T-cell (primary cell): ENCODE results near the gene TMEM14A. TPM values are rescaled to one million over a fixed set of nuclear protein-coding genes. Genes with fewer than 3 reads are reported as not detected.

Experiments
- ATAC-seq, 4 experiments: fragments of 200-7000 bp in 3 of 4; fragments of 150-1000 bp in 1 of 4; cut with Tn5 transposase; replicated peaks in 1 of 4; 1 replicate in 3 of 4; 2 replicates in 1 of 4; pipeline ENCODE4 v1.10.0; 2021; ENCODE audit warnings: moderate library complexity in 3 of 4, mild to moderate bottlenecking in 2 of 4, moderate number of reproducible peaks in 1 of 4
- CTCF ChIA-PET, 2 donors: fragments of 300-600 bp; sonication (Branson Sonifier 250); formaldehyde crosslinking; loops; one replicate each; lab custom pipeline; 2022; ENCODE audit warnings: antibody characterized with exemption in 2 of 2; lab: Charles Lee
- POLR2A ChIA-PET, 2 donors: fragments of 300-600 bp; sonication (Branson Sonifier 250); formaldehyde crosslinking; loops; one replicate each; lab custom pipeline; 2022; ENCODE audit warnings: antibody characterized with exemption in 2 of 2; lab: Charles Lee
- DNase-seq, 35 experiments: peaks; one replicate each; pipeline versions ENCODE4 v3.0.0 to v3.0.0-alpha.2; 2013 to 2023
- H3K27ac ChIP-seq: one replicate; pipeline ENCODE4 v1.5.1; 2013; ENCODE audit warnings: low read length
- H3K27me3 ChIP-seq, 2 experiments: replicated peaks in 1 of 2; 1 replicate in 1 of 2; 2 replicates in 1 of 2; pipeline versions ENCODE4 v1.6.1 to v1.7.0; 2013; ENCODE audit warnings: low read length in 1 of 2, mixed read lengths in 1 of 2; ENCODE audit not compliant: control insufficient read depth in 2 of 2, insufficient read depth in 2 of 2; ENCODE audit errors: extremely low read depth in 1 of 2
- H3K36me3 ChIP-seq, 2 donors: 1 replicate in 1 of 2; 2 replicates in 1 of 2; pipeline versions ENCODE4 v1.6.1 to v1.7.0; 2013; ENCODE audit warnings: low read length in 1 of 2; ENCODE audit not compliant: control insufficient read depth in 2 of 2, insufficient read depth in 1 of 2; ENCODE audit errors: extremely low read depth in 1 of 2
- H3K4me1 ChIP-seq, 2 experiments: 1 replicate in 1 of 2; 2 replicates in 1 of 2; pipeline versions ENCODE4 v1.6.1 to v1.7.0; 2013; ENCODE audit warnings: low read length in 2 of 2, mixed read lengths in 1 of 2; ENCODE audit not compliant: insufficient read depth in 2 of 2, control insufficient read depth in 1 of 2; ENCODE audit errors: extremely low read depth in 1 of 2
- H3K4me3 ChIP-seq, 2 donors: 1 replicate in 1 of 2; 2 replicates in 1 of 2; pipeline versions ENCODE4 v1.5.1 to v1.7.0; 2013; ENCODE audit warnings: mild to moderate bottlenecking in 2 of 2, low read length in 1 of 2, moderate library complexity in 1 of 2; ENCODE audit not compliant: control insufficient read depth in 1 of 2; ENCODE audit errors: extremely low read depth in 1 of 2
- H3K9me3 ChIP-seq: 2 replicates; pipeline ENCODE4 v1.7.0; 2013
- H3K27ac Mint-ChIP-seq, 2 donors: one replicate each; pipeline ENCODE4 v1.8.0; 2020 to 2021; ENCODE audit warnings: mild to moderate bottlenecking in 2 of 2, mixed read lengths in 2 of 2
- H3K27me3 Mint-ChIP-seq, 2 donors: one replicate each; pipeline ENCODE4 v1.8.0; 2021 to 2022; ENCODE audit warnings: mixed read lengths in 2 of 2
- H3K36me3 Mint-ChIP-seq: one replicate; pipeline ENCODE4 v1.8.0; 2021; ENCODE audit warnings: mixed read lengths
- H3K4me1 Mint-ChIP-seq, 3 donors: one replicate each; pipeline ENCODE4 v1.8.0; 2020 to 2022; ENCODE audit warnings: mixed read lengths in 3 of 3, mild to moderate bottlenecking in 1 of 3
- H3K4me3 Mint-ChIP-seq, 3 donors: one replicate each; pipeline ENCODE4 v1.8.0; 2020 to 2022; ENCODE audit warnings: mild to moderate bottlenecking in 3 of 3, mixed read lengths in 3 of 3, moderate library complexity in 3 of 3
- H3K9me3 Mint-ChIP-seq, 3 donors: one replicate each; pipeline ENCODE4 v1.8.0; 2020 to 2022; ENCODE audit warnings: mixed read lengths in 3 of 3
- WGBS: methylation state at CpG from one replicate; pipeline ENCODE4 v1.1.5; 2013; ENCODE audit warnings: missing lambda C conversion rate; ENCODE audit not compliant: insufficient coverage; 5-methylcytosine and 5-hydroxymethylcytosine counted together
- total RNA-seq, 35 experiments: library from RNA in 6 of 35; stranded (reverse) in 6 of 35; fragments of 120-200 nt in 1 of 35; gene quantifications; one replicate each; pipeline versions ENCODE4 v1.2.1 to v1.2.4 and lab custom pipeline; 2013 to 2026

The TMEM14A gene
- total RNA-seq, 5 donors from 2014 or later (not counting 1 experiment from before 2014, with no cell fraction given): 4.1 to 11.6 (median 9.2) TPM

GRCh38 chr6:52642368-52642767 is 28.5 kb upstream of the TMEM14A start:
- POLR2A ChIA-PET: no interaction called here
- H3K27ac Mint-ChIP-seq: no peak overlapping the region
- no peaks in the 10 kb centered on the region for H3K4me1 ChIP-seq

GRCh38 chr6:52643158-52643557 is 27.8 kb upstream of the TMEM14A start:
- no peak for ATAC-seq

More at GRCh38 chr6:52642368-52642767, 28.5 kb upstream of the TMEM14A start:
- Histone ChIP-seq H3K27ac (no peak overlapping the region), H3K27me3 (peaks cover 0 to 12% of the 10 kb centered on the region in 2 experiments), H3K4me3 (no peak overlapping the region), H3K9me3 (no peaks in the 10 kb centered on the region), H3K36me3 (no peaks in the 10 kb centered on the region)
- DNase-seq: no peak
- Mint-ChIP-seq H3K4me3 (no peak overlapping the region), H3K36me3 (no peaks in the 10 kb centered on the region), H3K27me3 (peaks cover 13 to 31% of the 10 kb centered on the region in 2 donors), H3K4me1 (peaks cover 0 to 7% (median 0%) of the 10 kb centered on the region in 3 donors), H3K9me3 (no peaks in the 10 kb centered on the region)
- no CpG with 5 or more reads among the region's 2 CpGs for WGBS
- CTCF ChIA-PET: interaction anchor here in 1 of 2 donors (1.8 kb wide), 1 partner anchor 9 kb away, joined by 11 read pairs; no protein-coding TSS in a partner anchor
- ATAC-seq: no peak

GRCh38 chr6:52644253-52644652 is 26.7 kb upstream of the TMEM14A start:
- peaks cover 0 to 12% of the 10 kb centered on the region in 2 experiments for H3K27me3 ChIP-seq
- Mint-ChIP-seq H3K4me1 (peaks cover 0 to 7% (median 0%) of the 10 kb centered on the region in 3 donors), H3K27me3 (peaks cover 13 to 29% of the 10 kb centered on the region in 2 donors), H3K9me3 (no peaks in the 10 kb centered on the region), H3K4me3 (no peak overlapping the region), H3K36me3 (no peaks in the 10 kb centered on the region), H3K27ac (no peak overlapping the region)
- H3K4me1 ChIP-seq: no peaks in the 10 kb centered on the region
- no CpG with 5 or more reads among the region's 4 CpGs for WGBS
- no peaks in the 10 kb centered on the region for H3K36me3 ChIP-seq
- no peak overlapping the region for H3K27ac ChIP-seq
- ChIA-PET CTCF (no interaction called here), POLR2A (no interaction called here)
- no peak for DNase-seq
- H3K4me3 ChIP-seq: no peak overlapping the region
- no peaks in the 10 kb centered on the region for H3K9me3 ChIP-seq
- no peak for ATAC-seq

More at GRCh38 chr6:52643158-52643557, 27.8 kb upstream of the TMEM14A start:
- Histone ChIP-seq H3K4me3 (no peak overlapping the region), H3K27ac (no peak overlapping the region), H3K4me1 (no peaks in the 10 kb centered on the region), H3K36me3 (no peaks in the 10 kb centered on the region), H3K9me3 (no peaks in the 10 kb centered on the region), H3K27me3 (peaks cover 0 to 12% of the 10 kb centered on the region in 2 experiments)
- peaks cover 0 to 7% (median 0%) of the 10 kb centered on the region in 3 donors for H3K4me1 Mint-ChIP-seq
- no peak for DNase-seq
- no CpG with 5 or more reads among the region's 3 CpGs for WGBS
- POLR2A ChIA-PET: no interaction called here
- no peak overlapping the region for H3K4me3 Mint-ChIP-seq
- H3K27ac Mint-ChIP-seq: no peak overlapping the region
- no peaks in the 10 kb centered on the region for H3K36me3 Mint-ChIP-seq
- peaks cover 13 to 31% of the 10 kb centered on the region in 2 donors for H3K27me3 Mint-ChIP-seq
- CTCF ChIA-PET: no interaction called here
- H3K9me3 Mint-ChIP-seq: no peaks in the 10 kb centered on the region

DNA sequence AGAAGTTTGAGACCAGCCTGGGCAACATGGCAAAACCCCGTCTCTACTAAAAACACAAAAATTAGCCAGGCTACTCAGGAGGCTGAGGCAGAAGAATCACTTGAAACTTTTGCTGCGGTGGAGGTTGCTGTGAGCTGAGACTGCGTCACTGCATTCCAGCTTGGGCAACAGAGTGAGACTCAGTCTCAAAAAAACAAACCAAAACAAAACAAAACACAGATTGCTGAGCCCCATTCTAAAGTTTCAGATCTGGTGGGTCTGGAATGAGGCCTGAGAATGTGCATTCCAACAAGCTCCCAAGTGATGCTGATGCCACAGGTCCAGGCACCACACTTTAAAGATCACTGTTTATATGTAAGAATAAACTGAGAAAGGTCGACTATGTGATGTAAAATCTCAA is 24.9 kb upstream of the TMEM14A start:
- no peak overlapping the region for H3K27ac Mint-ChIP-seq
- Histone ChIP-seq H3K27me3 (peaks cover 0 to 8% of the 10 kb centered on the region in 2 experiments), H3K4me3 (no peak overlapping the region), H3K4me1 (no peaks in the 10 kb centered on the region), H3K27ac (no peak overlapping the region), H3K9me3 (no peaks in the 10 kb centered on the region), H3K36me3 (no peaks in the 10 kb centered on the region)
- H3K4me3 Mint-ChIP-seq: no peak overlapping the region
- no peak for DNase-seq
- peaks cover 10 to 16% of the 10 kb centered on the region in 2 donors for H3K27me3 Mint-ChIP-seq
- H3K4me1 Mint-ChIP-seq: peaks cover 0 to 6% (median 0%) of the 10 kb centered on the region in 3 donors
- WGBS: no CpG with 5 or more reads among the region's 4 CpGs
- CTCF ChIA-PET: no interaction called here
- H3K9me3 Mint-ChIP-seq: no peaks in the 10 kb centered on the region
- POLR2A ChIA-PET: no interaction called here
- no peak for ATAC-seq
- no peaks in the 10 kb centered on the region for H3K36me3 Mint-ChIP-seq

DNA sequence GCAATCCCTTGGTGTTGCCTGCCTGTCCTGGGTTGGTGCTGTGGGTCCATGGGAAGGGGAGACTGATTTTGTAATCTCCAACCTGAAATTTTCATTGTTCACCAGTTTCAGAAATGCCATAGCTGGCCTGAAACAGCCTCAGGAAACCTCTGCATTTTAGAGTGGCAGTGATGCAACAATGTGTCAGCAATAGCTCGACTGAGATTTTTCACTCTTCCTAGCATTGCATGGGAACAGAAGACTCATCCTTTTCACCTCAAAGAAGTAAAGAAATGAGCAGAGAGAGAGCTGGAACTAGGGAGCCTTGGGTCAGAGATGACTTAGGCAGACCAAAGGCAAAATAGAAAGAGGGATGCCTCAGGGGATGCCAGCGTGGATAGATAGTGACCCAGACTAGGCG is 23.7 kb upstream of the TMEM14A start:
- DNase-seq: no peak
- Mint-ChIP-seq H3K4me1 (peaks cover 5 to 8% (median 5%) of the 10 kb centered on the region in 3 donors), H3K36me3 (no peaks in the 10 kb centered on the region), H3K9me3 (no peaks in the 10 kb centered on the region), H3K27me3 (peaks cover 6 to 15% of the 10 kb centered on the region in 2 donors), H3K27ac (no peak overlapping the region), H3K4me3 (no peak overlapping the region)
- no peaks in the 10 kb centered on the region for H3K9me3 ChIP-seq
- H3K27ac ChIP-seq: no peak overlapping the region
- CTCF ChIA-PET: no interaction called here
- no peak overlapping the region for H3K4me3 ChIP-seq
- 100% methylated on average over 2 of the region's 3 CpGs for WGBS
- no peaks in the 10 kb centered on the region for H3K4me1 ChIP-seq
- no peaks in the 10 kb centered on the region for H3K36me3 ChIP-seq
- H3K27me3 ChIP-seq: peaks cover 0 to 8% of the 10 kb centered on the region in 2 experiments
- ATAC-seq: no peak
- POLR2A ChIA-PET: no interaction called here

DNA sequence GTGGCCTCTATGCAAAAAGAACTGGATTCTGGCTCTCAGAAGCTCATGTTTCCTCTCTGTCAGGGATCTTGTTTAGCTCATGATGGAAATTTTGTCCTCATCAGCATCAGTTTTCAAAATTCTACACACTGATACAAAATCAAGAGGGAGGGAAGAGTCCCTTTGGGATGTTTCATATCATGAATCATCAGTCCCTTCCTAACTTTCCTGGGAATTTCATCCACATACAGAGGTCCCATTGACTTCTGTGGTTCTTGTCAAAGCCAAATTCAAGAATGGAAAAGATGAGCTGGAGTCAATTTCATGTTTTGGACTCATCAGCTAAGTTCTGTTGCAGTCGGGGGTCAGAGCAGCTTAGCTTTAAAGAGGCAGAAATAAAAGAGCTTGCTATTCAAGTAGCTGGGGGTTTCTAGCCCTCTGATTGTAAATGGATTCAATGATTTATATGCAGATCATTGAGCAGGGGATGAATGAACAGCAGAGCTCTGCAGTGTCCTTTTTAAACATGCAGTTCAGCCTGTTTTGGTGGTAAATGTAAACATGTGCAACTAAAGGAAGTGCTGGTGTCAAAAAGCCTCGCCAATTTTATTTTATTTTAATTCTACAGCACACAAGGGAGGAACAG is 21.3 kb upstream of the TMEM14A start:
- DNase-seq (no peak), ATAC-seq (no peak)
- POLR2A ChIA-PET: interaction anchor here in 1 of 2 donors (0.5 kb wide), 1 partner anchor 201 kb away, joined by 8 read pairs; no protein-coding TSS in a partner anchor
- no peaks in the 10 kb centered on the region for H3K9me3 Mint-ChIP-seq
- H3K4me3 ChIP-seq: no peak overlapping the region
- H3K27me3 ChIP-seq: peaks cover 0 to 6% of the 10 kb centered on the region in 2 experiments
- H3K27ac Mint-ChIP-seq: no peak overlapping the region
- peaks cover 5 to 20% of the 10 kb centered on the region in 2 donors for H3K27me3 Mint-ChIP-seq
- no peaks in the 10 kb centered on the region for H3K9me3 ChIP-seq
- H3K4me1 Mint-ChIP-seq: peaks cover 5 to 10% (median 5%) of the 10 kb centered on the region in 3 donors
- 50% methylated on average over 1 of the region's 2 CpGs for WGBS
- H3K36me3 ChIP-seq: no peaks in the 10 kb centered on the region
- H3K27ac ChIP-seq: no peak overlapping the region
- CTCF ChIA-PET: interaction anchor here (0.6 to 2.0 kb wide), 9 partner anchors 8 to 260 kb away, joined by 3 to 7 read pairs (median 4); no protein-coding TSS in a partner anchor
- H3K36me3 Mint-ChIP-seq: no peaks in the 10 kb centered on the region
- H3K4me3 Mint-ChIP-seq: no peak overlapping the region
- no peaks in the 10 kb centered on the region for H3K4me1 ChIP-seq
